H1 (cell line): ENCODE results near the gene SESN3.

Experiments used
- CHD2 ChIP-seq: IDR thresholded peaks from 2 replicates; pipeline ENCODE4 v1.6.1; 2012; ENCODE audit warnings: low read length, improper control_type of control experiment
- CREB1 ChIP-seq: IDR thresholded peaks from 2 replicates; pipeline ENCODE4 v1.6.1; 2012; ENCODE audit warnings: inconsistent platforms
- EZH2 ChIP-seq: fragments of 200-600 bp; sonication (generic); IDR thresholded peaks from 2 replicates; pipeline ENCODE4 v1.7.1; 2012; ENCODE audit warnings: low read depth, mild to moderate bottlenecking, moderate library complexity, low read length, inconsistent platforms; ENCODE audit not compliant: severe bottlenecking
- HDAC2 ChIP-seq, 2 experiments: fragments of 300-600 bp in 1 of 2; sonication (generic) in 1 of 2; IDR thresholded peaks; 2 replicates each; pipeline ENCODE4 v1.6.1; 2011 to 2012; ENCODE audit warnings: low read depth in 2 of 2, low read length in 2 of 2, mild to moderate bottlenecking in 2 of 2, moderate library complexity in 2 of 2, borderline replicate concordance in 1 of 2, inconsistent platforms in 1 of 2
- KDM1A ChIP-seq: fragments of 200-600, 300-600 bp; sonication (generic); IDR thresholded peaks from 2 replicates; pipeline ENCODE4 v1.7.1; 2016; ENCODE audit warnings: mild to moderate bottlenecking, low read length, borderline replicate concordance
- POLR2A ChIP-seq, 2 experiments: IDR thresholded peaks; 1 replicate in 1 of 2; 2 replicates in 1 of 2; pipeline ENCODE4 v1.6.1; 2011; ENCODE audit warnings: low read depth in 2 of 2, low read length in 2 of 2, mild to moderate bottlenecking in 2 of 2; ENCODE audit errors: control extremely low read depth in 1 of 2
- POLR2AphosphoS5 ChIP-seq: IDR thresholded peaks from 2 replicates; pipeline ENCODE4 v1.6.1; 2011; ENCODE audit warnings: low read depth, low read length
- RNF2 ChIP-seq: fragments of 200-900, 300-1000 bp; sonication (generic); IDR thresholded peaks from 2 replicates; pipeline ENCODE4 v1.7.1; 2016; ENCODE audit warnings: borderline replicate concordance, low read depth, mild to moderate bottlenecking, antibody characterized with exemption, low read length; ENCODE audit not compliant: poor library complexity, severe bottlenecking; ENCODE audit errors: missing control alignments
- RXRA ChIP-seq: IDR thresholded peaks from 2 replicates; pipeline ENCODE4 v1.6.1; 2011; ENCODE audit warnings: low read depth, mild to moderate bottlenecking, low read length, moderate library complexity; ENCODE audit not compliant: insufficient read depth
- TAF1 ChIP-seq: IDR thresholded peaks from 2 replicates; pipeline ENCODE4 v1.6.1; 2011; ENCODE audit warnings: mild to moderate bottlenecking, low read depth, low read length
- ZNF274 ChIP-seq: IDR thresholded peaks from 2 replicates; pipeline ENCODE4 v1.7.0; 2012; ENCODE audit warnings: low read length, borderline replicate concordance; ENCODE audit errors: extremely low read depth
- TF ChIP-seq, protein P1 (sequence below): IDR thresholded peaks from 2 replicates; pipeline ENCODE4 v1.6.1; 2012; ENCODE audit warnings: inconsistent platforms
- TF ChIP-seq, protein P2 (sequence below), 3 experiments: IDR thresholded peaks; 1 replicate in 2 of 3; 2 replicates in 1 of 3; pipeline versions ENCODE4 v1.5.1 to v1.6.1; 2011; ENCODE audit warnings: low read length in 3 of 3, mild to moderate bottlenecking in 3 of 3, inconsistent platforms in 2 of 3, low read depth in 1 of 3, moderate library complexity in 1 of 3; ENCODE audit not compliant: insufficient read depth in 1 of 3; ENCODE audit errors: control extremely low read depth in 1 of 3
- TF ChIP-seq, protein P3 (sequence below): IDR thresholded peaks from 2 replicates; pipeline ENCODE4 v1.6.1; 2012; ENCODE audit warnings: low read length, inconsistent platforms

DNA sequence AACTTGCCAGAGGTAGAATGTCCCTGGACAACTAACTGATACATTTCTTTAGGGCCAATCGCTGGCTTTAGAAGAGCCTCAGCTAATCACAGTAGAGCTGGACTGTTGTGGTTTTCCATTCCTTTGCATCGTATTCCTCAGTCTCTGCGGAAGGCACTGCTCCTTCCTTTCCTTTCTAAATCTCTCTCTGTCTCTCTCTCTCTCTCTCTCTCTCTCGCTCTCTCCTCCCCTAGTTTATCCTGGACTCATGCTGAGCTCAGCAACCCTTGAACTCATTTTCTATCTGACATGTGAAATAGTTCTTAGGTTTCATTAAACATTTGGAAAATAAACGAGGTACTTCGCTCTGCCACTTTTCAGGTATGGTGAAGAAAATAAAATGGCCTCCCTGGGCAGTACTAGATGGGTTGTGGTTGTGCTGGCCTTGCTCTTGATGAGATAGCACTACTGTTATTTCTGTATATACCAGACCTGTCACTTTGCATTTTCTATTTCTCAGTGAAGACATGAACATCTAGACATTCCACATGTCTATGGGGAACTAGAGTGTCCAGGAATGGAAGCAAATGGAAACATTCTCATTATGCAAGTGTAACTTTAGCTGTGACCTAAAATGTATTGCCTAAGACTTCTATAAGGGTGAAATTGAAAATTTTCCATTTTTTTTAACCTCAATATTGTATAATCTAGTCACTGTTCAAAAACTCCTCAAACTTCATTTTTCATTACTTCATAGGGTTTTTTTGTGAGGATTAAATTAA is 12.0 kb upstream of the SESN3 start:
- TF ChIP-seq, protein P1, sequence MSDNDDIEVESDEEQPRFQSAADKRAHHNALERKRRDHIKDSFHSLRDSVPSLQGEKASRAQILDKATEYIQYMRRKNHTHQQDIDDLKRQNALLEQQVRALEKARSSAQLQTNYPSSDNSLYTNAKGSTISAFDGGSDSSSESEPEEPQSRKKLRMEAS: no peak
- TF ChIP-seq ZNF274: no peak
- no peak for TF ChIP-seq CREB1
- TF ChIP-seq RXRA: no peak
- TF ChIP-seq RNF2: no peak
- TF ChIP-seq POLR2A (IDR thresholded peaks at IDR 0.05; ENCODE audit: control extremely low read depth in 1 of 2, low read depth in 2 of 2, low read length in 2 of 2): no peak
- no peak for TF ChIP-seq EZH2
- TF ChIP-seq, protein P2, sequence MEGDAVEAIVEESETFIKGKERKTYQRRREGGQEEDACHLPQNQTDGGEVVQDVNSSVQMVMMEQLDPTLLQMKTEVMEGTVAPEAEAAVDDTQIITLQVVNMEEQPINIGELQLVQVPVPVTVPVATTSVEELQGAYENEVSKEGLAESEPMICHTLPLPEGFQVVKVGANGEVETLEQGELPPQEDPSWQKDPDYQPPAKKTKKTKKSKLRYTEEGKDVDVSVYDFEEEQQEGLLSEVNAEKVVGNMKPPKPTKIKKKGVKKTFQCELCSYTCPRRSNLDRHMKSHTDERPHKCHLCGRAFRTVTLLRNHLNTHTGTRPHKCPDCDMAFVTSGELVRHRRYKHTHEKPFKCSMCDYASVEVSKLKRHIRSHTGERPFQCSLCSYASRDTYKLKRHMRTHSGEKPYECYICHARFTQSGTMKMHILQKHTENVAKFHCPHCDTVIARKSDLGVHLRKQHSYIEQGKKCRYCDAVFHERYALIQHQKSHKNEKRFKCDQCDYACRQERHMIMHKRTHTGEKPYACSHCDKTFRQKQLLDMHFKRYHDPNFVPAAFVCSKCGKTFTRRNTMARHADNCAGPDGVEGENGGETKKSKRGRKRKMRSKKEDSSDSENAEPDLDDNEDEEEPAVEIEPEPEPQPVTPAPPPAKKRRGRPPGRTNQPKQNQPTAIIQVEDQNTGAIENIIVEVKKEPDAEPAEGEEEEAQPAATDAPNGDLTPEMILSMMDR (IDR thresholded peaks at IDR 0.05; ENCODE audit: control extremely low read depth in 1 of 3, insufficient read depth in 1 of 3, low read depth in 1 of 3, low read length in 3 of 3): no peak
- TF ChIP-seq CHD2: no peak
- TF ChIP-seq POLR2AphosphoS5: no peak
- no peak for TF ChIP-seq HDAC2 (IDR thresholded peaks at IDR 0.05; ENCODE audit: borderline replicate concordance in 1 of 2, low read depth in 2 of 2, low read length in 2 of 2)
- TF ChIP-seq KDM1A: no peak
- TF ChIP-seq, protein P3, sequence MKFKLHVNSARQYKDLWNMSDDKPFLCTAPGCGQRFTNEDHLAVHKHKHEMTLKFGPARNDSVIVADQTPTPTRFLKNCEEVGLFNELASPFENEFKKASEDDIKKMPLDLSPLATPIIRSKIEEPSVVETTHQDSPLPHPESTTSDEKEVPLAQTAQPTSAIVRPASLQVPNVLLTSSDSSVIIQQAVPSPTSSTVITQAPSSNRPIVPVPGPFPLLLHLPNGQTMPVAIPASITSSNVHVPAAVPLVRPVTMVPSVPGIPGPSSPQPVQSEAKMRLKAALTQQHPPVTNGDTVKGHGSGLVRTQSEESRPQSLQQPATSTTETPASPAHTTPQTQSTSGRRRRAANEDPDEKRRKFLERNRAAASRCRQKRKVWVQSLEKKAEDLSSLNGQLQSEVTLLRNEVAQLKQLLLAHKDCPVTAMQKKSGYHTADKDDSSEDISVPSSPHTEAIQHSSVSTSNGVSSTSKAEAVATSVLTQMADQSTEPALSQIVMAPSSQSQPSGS: no peak
- TF ChIP-seq TAF1: no peak
